Left renal pelvis (tissue), 4 donors: ENCODE results near the gene DLEC1. TPM values are rescaled to one million over a fixed set of nuclear protein-coding genes. Genes with fewer than 3 reads are reported as not detected.
"Not testable (repeated sequence)": the region's sequence is repeated elsewhere in the genome, so short reads cannot be mapped to it uniquely, and the experiment has no call there.

ENCODE experiments used
- DNase-seq, 4 donors: peaks; one replicate each; pipeline ENCODE4 v3.0.0-alpha.2; 2013; ENCODE audit warnings: low read depth in 4 of 4, low spot score in 3 of 4
- polyA plus RNA-seq, 4 donors: library from polyadenylated mRNA; unstranded; fragments of 120-200 nt; gene quantifications; one replicate each; pipeline ENCODE4 v1.2.1, GENCODE V29; 2013; ENCODE audit not compliant: insufficient read length in 4 of 4

Gene DLEC1
- polyA plus RNA-seq, 4 donors, result 0.75 to 1.8 (median 1.0) TPM

DNA sequence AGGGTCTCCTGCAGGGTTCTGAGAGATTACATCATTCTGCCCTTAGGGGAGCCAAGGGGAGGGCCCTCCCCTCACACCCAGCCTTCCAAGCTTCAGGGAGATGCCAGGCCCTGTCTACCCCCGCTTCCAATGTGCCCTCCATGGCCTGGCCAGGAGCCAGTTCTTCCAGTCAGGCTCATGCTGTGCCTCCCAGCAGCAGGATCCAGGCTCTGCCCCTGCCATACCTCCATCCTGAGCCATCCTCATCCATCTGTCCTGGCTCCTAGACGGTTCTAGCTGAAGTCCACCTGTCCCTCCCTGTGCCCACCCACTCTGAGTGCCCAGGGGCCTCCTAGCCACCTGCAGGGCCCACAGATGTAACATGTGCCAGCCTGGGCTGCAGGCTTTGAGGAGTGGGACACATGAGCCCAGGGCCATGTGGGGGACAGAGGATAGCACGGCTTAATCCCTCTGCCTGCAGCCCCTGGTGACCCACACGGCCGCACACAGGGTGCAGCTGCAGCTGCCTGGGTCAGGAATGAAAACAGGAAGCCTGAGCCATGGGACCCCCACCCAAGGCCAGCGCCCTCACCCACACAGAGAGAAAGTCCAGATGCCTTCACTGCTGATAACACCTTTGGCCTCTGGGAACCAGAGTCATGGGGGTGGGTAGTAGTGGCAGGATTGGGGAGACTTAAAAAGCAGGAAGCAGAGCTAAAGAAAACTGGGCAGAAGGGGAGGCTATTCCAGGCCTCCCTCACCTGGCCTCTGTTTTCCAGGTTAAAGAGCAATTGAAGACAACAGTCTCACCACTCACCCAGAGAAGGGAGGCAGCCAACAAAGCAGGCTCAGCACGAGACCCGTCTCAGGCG, 21.3 kb upstream of the DLEC1 start:
- no peak for DNase-seq

DNA sequence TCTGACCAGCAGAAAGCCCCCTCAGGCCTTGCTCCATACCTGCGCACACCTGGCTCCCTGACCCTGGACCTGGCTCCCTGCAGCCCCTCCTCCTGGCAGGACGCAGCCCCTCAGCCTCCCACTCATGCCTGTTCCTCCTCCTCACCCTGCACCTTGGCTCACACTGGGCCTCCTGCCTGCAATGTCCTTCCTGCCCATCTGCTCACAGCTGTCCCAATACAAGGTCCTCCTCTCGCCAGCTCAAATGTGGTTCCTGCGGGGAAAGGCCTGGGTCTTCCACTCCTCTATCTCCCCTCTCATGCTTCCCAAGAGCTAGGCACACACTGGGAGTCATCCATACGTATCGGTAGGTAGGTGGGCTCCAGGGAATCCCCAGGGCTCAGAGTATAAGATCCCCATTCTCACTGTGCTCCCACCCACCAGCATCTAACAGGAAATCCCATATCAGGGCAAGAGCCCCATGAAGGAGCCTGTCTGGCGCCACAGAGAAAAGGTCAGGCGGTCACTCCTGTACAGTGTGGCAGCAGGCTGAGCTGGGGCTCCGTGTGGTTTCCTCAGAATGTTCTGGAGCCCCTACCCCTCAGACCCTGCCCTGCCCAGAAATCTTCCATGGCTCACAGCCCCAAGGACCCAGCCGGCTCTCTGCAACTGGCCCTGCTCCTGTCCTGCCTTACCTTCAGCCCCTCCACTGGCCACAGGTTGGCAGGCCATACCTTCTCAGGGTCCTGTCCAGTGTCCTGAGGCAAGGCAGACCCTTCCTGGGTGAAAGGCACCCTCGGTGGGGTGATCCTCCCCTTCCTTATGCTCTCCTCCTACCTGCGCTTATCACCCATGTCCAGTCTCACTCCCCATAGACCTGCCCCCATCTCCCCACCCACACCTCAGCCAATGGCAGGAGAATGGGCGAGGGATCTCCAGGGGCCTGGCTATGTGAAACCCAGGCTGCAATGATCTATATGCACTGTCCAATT, 20.4 kb upstream of the DLEC1 start:
- no peak for DNase-seq

DNA sequence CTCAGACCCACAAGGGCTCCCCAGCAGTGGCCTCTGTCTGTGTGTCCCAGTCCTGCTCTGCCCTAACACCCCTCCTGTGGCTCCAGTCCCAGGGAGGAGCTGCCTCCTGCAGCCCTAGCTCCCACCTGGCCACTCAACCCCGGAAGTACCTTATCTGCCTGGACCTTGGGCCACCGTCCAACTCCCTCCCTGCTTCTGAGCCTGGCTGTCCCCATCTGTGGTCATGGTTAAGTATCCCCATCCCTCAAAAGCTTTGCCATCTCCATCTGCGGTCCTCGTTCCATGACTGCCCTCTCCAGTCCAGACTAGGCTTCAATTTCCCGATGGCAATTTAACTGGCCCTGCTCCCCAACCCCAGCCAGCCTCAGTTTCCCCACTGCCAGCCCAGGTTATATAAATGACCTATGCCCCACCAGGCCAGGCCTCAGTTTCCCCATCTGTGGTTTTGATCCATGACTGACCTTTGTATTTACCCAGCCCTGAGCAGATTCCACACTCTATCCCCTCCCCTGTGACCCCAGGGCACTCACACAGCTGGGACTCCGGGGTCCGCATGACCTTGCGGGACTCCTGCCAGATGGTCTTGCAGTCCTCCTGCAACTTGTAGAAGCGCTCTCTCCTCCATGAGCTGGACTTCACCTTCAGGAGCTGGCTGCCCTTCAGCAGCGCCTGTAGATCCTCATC, 19.2 kb upstream of the DLEC1 start:
- DNase-seq, result no peak

DNA sequence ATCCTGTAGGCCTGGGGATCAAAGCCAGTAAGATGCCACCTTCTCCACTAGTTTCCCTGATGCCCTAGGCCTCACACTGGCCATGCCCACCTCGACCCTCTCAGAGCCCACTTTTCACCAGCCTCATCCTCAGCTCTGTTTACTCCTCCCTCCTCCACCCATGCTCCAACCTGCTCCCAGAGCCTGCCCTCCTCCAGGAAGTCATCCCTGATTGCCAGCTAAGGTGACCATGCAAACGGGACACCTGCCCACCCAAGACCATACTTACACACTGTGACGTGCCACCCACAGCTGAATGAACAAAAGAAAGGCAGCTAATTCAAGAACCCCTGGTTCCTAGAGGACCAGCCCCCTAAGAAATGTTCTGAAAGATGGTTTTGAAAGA, 18.7 kb upstream of the DLEC1 start:
- no peak for DNase-seq

DNA sequence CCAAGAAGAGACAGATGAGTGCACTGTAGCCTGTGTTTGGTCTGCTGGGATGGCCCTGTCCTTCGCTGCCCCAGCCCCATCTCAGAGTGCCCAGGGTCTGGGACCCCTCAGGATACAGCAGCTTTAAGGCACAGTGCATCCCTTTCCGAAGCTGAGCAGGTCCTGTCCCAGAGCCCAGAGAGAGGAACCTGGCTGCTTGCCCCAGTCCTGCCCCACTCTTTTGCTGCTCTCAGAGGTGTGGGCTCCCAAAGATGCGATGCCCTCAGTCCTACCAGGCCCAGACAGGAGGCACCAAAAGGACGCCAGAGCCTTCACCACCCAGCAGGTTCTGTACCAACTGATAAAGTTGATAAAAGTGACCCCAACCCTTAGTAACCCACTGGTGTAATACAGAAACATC, 17.8 kb upstream of the DLEC1 start:
- DNase-seq, result no peak

DNA sequence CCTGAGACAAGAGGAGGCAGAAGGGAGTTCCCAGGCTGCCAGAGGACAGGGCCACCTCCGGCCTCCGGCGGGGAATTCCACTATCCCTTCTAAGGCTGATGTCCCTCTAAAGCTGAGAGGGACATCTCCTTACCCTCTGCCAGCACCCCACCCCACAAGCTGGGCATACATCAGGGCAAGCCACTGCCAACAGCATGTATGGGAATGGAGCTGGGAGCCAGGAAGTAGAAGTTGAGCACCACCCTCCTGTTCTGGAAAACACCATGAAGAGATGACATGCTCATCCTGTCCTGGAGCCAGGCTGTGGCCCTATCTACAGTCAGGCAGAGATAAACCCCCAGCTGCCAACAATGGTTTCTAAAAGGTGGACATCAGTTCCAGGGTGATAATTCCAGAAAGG, 16.7 kb upstream of the DLEC1 start:
- DNase-seq, result no peak

DNA sequence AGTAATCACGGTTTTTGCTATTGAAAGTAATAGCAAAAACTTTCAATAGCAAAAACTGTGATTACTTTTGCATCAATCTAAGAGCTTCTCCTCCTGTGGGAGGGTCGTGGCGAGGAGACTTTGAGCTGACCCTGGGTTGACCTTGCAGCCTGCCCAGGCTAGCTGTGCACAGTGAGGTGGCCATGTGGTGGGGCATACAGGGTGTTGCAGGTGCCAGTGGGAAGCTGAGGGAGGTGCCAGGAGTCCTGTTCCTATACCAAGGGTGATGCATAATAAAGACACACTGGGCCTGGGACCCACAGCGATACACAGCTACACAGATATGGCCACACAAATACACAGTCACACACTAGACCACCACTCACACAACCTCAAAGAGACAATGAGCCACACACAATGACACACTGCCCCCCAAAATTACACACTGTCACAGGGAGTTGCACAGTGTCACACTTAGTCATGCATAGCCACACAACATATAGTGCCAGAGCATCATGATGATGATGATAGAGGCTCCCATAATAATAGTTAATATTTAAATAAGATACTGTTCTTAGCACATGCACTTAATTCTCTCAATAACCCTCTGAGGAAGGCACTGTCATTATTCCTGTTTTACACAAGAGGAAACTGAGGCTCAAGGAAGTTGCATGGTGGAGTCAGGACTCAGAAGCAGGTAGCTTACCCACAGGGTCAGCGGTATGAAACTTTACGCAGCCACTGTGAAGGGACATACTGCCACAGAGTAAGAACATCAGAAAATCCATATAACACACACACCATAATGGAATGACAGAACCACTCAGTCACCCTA, 15.9 kb upstream of the DLEC1 start:
- DNase-seq, result no peak

DNA sequence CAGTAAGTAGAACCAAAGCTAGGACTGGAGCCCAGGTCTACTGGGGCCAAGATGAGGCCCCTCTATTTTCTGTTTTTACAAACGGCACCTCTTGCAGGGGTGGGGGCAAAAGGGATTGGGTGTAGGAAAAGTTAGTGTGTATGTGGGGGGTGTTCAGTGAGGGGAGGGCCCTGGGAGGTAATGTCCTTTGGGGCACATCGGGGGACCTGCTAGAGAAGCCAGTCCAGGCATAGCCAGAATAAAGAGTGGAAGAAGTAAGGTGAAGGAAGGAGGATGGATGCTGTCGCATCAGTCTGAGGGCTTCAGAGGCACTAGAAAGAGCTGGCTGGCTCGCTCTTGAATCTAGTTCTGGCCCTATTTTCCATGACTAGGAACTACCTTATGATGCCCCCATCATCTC, 12.2 kb upstream of the DLEC1 start:
- no peak for DNase-seq

DNA sequence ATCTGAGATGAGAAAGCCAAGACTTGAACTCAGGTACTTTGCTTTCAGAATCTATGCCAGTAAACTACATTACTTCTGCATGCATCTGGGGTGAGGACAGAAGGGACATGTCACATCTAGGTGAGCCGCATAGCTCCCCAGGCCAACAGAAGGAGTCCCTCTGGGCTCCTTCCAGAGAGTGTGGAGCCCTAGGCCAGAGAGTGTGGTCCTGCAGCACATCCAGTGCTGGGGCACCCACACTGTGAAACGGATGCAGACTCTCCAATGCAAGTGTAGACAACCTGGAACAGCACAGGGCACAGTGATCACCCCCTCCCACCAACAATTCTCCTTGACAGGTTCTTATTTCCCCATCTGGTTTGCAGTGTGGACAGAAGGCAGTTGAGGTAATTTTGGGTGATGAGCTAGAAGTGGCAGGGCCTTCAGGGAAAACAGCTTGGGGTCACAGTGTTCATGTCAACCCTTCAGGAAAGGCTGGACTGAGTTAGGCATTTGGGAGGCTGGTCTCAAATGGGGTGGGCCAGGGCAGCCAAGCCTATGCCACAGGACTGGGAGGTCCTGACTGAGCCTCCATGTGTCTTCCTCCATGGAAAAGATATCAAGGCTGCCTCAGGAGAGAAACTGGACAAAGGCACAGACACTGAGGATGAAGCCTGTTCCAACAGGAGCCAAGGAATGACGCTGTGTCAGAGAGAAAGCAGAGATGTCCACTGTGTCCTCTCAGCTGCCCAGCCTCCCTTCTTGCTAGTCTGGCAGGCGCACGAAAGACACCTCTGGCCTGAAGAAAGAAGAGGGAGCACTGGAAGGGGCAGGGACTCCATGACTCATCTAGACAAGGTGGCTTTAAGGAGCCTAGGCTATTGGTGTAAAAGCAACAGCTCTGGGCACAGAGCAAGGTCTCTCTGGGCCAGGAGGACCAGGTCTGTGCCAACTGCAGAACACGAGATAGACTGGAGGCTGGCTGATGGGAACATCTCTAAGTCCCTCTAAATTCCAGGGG, 11.2 kb upstream of the DLEC1 start:
- no peak for DNase-seq

DNA sequence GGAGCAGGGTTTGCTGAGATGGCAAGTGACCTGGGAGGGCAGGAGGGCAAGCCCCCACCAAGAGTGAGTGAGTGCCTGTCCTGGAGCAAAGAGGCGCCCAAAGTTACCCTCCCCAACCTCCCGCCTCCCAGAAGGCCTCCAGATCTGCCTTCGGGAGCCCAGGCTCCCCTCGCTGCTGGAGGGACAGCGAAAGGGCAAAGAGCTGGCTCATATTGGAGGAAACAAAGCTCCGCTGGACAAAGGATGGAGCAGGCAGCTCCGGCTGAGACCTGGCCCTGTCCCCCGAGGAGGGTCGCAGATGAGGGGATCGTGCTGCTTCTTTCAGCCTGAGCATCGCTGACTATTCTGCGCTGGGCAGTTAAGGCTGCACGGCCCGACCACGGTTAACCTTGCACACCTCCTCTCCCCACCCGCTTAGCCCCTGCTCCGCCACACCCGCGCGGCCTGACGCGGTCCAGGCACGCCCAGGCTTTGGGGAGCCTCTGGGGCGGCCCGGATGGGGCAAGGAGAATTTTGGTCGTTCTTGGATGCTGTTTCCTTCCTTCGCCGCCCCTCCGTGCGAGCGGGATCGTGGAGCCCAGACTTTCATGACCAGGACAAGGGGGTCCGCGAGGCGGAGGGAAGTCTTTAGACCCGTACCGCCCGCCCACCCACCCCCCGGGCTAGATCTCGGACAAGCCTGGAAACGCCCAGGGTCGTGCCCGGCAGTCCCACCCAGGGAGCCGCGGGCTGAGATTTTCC, 10.2 kb upstream of the DLEC1 start:
- DNase-seq, result no peak

DNA sequence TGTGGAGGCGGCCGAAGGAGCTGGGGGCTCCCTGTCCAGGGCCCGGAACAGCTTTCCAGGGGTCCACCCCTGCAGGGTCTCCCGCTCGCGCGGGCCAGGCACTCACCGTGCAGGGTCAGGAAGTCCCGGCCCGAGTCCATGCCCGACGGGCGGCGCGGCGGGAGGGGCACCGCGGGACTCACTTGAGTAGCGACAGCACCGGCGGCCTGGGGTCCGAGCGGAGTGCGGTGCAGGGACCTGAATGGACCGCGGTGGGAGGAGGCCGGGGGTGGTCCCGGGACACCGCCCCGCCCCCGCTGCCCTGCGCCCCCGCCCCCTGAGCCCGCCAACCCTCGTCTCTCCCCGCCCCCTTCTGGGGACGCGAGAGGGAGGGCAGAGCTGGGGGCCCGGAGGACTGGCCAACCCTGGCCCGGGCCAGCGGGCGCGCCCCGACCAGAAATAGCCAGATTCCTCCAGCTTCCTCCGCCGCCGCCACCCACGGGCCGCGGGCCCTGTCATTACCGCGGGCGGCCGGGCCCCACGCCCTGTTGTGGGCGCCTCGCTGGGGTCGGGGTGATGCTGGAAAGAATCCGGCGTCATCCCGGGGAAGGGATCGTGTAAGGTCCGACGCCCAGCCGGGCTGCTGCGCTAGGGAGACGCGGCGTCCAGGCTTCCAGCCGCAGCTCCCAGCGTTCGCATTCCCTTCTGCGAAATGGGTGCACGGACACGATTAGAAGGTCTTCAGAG, 9.4 kb upstream of the DLEC1 start, which contains the start of gene PLCD1:
Gene PLCD1 (minus strand): TSS at position 243 of the 726 bp plus-strand sequence. CDS start 103 bp downstream, at position 140.
- DNase-seq, result peak in 3 of 4 donors; percentile 65 to 72 (median 66)

DNA sequence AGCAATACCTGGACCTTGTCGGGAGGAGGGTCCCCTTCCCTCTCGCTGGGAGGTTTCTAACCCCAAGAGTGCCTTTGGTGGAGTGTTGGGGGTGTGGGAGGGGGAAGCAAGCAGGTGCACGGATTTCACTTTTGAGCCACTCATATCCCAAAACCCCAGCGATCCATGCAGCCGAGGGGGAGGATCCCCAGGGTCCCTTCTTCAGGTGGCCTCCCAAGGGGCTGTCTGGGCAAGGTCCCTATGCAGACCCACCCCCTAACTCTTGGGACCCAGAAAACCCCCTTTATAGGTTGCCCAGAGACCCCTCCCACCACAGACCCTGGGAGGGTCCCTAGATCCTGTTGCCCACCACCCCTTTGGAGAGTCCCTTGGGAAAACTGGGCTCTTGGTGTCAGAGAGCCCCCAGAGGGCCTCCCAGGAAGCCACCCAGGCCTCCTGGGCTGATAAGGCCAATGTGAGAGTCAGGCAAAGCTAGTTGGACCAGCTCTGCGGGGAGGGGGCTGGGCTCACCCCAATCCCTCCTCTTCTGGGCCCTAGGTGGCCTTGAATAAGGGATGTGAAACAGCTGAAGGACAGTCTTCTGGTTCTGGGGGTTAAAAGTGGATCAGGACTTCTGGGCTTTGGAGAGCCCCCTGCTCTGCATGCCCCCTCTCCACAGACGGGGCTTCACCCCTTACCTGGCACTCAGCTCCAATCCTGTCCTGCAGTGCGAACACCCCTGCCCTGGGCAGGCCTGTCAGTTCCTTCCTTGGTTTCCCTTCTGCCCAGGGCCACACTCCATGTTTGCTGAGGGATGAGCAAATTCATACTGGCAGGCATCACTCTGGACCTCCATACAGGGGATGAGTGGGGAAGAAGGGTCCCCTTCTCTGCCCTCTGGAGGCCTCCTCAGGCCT, 8.6 kb upstream of the DLEC1 start:
- no peak for DNase-seq

DNA sequence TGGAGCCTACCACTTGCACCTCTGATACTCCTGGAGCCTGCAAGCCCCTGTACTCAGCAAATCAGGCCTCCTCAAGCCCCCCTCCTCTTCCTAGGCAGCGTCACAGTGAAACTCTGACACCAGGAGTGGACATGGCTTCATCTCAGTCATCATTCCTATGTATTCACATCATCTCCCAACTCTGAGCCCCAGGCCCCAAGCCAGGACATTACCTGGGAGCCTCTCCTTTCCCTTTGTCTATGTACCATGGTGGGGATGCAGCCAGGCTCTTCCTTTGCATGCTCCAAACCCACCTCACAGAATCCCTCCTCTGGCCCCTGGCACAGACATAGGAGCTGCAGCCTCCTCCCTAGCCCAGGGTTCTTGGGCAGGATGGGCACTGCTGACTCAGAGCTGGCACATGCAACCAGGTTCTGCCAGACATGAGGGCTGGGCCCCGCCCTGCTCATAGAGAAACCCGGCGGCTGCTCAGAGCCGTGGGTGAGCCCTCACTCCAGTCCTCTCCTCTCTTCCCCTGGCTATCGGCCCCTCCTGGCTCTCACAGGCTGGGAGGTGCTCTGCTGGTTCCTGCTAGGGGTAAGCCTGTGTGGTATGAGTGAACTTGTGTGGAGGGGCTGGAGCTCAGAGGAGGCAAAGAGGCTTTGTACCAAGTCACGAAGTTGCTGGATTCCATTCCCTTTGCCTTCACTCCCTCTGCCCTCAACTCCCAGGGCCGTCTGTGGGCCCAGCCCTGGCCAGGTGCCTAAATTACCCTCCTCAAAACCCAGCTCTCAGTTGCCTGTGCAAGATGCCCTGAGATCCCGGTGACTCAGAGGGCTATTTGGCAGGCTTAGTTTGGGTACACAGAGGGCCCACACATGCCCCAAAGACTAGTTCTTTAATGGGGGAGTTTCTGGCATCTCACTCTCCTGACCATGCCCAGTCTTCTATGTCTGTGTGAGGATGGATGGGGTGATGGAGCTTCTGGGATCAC, 7.7 kb upstream of the DLEC1 start:
- DNase-seq, result no peak

DNA sequence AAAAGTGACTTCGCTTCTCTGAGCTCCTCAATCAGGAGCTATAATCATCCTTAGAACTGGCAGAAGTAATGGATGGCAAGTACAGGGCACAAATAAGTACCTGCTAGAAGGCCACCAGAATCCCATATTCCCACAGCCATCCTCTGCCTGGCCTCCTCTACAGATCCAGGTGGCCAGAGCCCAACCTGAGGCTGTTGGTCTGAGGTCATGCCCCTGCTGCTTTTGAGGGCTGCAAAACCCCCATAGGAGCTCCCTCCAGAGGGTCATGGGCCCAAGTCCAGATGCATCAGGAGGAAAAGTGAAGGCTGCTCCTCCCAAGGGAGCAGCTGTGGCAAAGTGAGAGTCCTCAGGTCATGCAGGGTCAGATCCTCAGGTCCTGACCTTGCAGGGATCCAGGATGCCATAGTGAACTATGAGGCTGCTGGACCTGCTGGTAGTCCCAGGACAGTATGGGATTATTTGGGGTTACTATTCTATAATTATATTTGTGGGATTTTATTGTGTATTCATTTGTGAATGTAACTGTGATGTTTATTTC, 6.6 kb upstream of the DLEC1 start:
- DNase-seq, result no peak

DNA sequence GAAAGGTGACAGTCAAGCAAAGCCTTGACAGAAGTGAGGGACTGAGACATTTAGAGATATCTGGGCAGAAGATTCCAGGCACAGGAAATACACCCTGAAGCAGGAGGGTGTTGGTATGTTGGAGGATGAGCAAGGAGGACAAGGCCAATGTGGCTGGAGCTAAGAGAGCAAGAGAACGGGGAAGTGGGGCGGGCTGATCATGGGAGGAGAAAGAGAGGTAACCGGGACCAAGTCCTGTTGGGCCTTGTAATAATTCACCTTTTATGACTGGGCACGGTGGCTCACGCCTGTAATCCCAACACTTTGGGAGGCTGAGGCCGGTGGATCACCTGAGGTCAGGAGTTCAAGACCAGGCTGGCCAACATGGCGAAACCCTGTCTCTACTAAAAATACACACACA, 5.4 kb upstream of the DLEC1 start:
- DNase-seq, result not testable (repeated sequence)
